ENCODE results near the gene GLRX. TPM values are rescaled to one million over a fixed set of nuclear protein-coding genes. Genes with fewer than 3 reads are reported as not detected.

GLRX gene
- total RNA-seq, 1 donor from 2014 or later, result 18.3 TPM

GRCh38 chr5:95808013-95808685 is 14.4 kb downstream of the GLRX start:
- Mint-ChIP-seq H3K36me3 (ENCODE audit: low read depth) (peaks cover 5% of the 10 kb centered on the region), H3K27me3 (ENCODE audit: low read depth) (no peaks in the 10 kb centered on the region), H3K4me1 (ENCODE audit: low read depth) (peaks cover 53% of the 10 kb centered on the region), H3K27ac (ENCODE audit: unreplicated experiment) (peak overlapping the region; percentile 84), H3K9me3 (ENCODE audit: low read depth) (peaks cover 10% of the 10 kb centered on the region), H3K4me3 (ENCODE audit: unreplicated experiment) (peak overlapping the region; percentile 22)
- TF ChIP-seq CTCF (IDR thresholded peaks at IDR 0.05), result no peak
- DNase-seq (ENCODE audit: low spot score), result no peak

GRCh38 chr5:95806687-95807086 is 15.8 kb downstream of the GLRX start:
- DNase-seq (ENCODE audit: low spot score), result no peak
- Mint-ChIP-seq H3K4me3 (ENCODE audit: unreplicated experiment) (no peak overlapping the region), H3K4me1 (ENCODE audit: low read depth) (peaks cover 49% of the 10 kb centered on the region), H3K27me3 (ENCODE audit: low read depth) (no peaks in the 10 kb centered on the region), H3K36me3 (ENCODE audit: low read depth) (peaks cover 4% of the 10 kb centered on the region), H3K9me3 (ENCODE audit: low read depth) (peaks cover 10% of the 10 kb centered on the region), H3K27ac (ENCODE audit: unreplicated experiment) (no peak overlapping the region)
- no peak for TF ChIP-seq CTCF (IDR thresholded peaks at IDR 0.05)

GRCh38 chr5:95804736-95805539 is 17.6 kb downstream of the GLRX start:
- no peak for DNase-seq (ENCODE audit: low spot score)
- H3K27me3 Mint-ChIP-seq (ENCODE audit: low read depth), result no peaks in the 10 kb centered on the region

DNA sequence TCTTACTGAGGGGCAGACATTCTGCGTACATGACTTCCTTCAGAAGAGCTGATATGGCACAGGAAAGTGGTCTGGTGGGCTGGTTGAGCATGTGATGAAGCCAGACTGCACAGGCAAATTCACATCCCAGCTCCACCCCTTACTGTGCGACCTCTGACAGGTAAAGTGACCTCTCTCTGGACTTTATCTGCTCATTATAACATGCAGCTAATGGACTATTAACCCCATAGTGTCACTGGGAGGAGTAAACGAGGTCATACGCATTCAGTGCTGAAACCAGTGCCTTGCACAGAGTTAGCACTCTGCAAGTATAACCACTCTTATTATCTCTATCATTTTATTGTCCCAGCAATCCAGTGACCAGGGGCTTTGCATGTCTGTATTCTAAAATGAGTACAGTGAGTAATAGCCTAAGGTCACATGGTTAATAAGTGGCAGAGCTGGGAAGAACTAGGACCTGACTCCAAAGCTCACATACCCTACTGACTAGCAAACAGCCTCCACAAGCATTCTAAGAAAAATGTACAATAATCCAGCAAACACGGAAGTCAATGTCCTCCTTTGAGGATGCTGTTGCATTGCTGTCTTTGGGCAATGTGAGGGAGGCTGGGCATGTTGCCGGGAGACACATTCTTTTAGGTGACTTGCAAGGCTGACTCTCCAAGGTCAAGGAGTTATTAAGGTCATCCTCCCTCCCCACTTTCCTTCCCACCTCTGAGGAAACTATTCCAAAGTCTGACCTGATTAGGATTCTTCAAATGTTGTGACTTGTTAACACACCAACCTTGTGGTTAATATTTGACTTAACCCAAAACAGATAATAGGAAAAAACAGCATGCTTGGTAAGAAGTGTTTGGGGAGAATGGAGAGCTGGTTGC is 19.0 kb downstream of the GLRX start:
- Mint-ChIP-seq H3K9me3 (ENCODE audit: low read depth) (peaks cover 10% of the 10 kb centered on the region), H3K27ac (ENCODE audit: unreplicated experiment) (peak overlapping the region; percentile 8), H3K36me3 (ENCODE audit: low read depth) (peaks cover 6% of the 10 kb centered on the region), H3K4me1 (ENCODE audit: low read depth) (peaks cover 23% of the 10 kb centered on the region), H3K4me3 (ENCODE audit: unreplicated experiment) (no peak overlapping the region), H3K27me3 (ENCODE audit: low read depth) (no peaks in the 10 kb centered on the region)
- DNase-seq (ENCODE audit: low spot score), result no peak
- no peak for TF ChIP-seq CTCF (IDR thresholded peaks at IDR 0.05)

More at GRCh38 chr5:95804736-95805539, 17.6 kb downstream of the GLRX start:
- Mint-ChIP-seq H3K4me1 (ENCODE audit: low read depth) (peaks cover 37% of the 10 kb centered on the region), H3K27ac (ENCODE audit: unreplicated experiment) (no peak overlapping the region), H3K9me3 (ENCODE audit: low read depth) (peaks cover 10% of the 10 kb centered on the region), H3K4me3 (ENCODE audit: unreplicated experiment) (no peak overlapping the region), H3K36me3 (ENCODE audit: low read depth) (peaks cover 6% of the 10 kb centered on the region)
- TF ChIP-seq CTCF (IDR thresholded peaks at IDR 0.05), result no peak

DNA sequence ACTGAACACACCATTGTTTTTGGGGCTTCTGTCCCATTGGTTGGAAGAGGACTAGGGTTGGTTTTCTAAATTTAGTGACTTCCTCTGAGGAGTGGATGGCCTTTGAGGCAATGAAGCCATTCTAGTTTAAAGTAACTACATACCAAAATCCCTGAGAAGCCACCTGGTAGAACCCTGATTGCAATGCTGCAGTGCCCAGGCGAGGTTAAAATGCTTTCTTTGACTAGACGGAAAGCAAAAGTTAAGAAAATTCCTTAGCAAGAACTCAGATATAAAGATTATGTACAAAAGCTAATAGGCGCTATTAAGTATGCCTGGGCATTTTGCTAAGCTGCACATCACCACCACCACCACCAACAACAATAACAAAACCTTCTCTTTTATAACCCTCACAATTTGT is 20.6 kb downstream of the GLRX start:
- Mint-ChIP-seq H3K27ac (ENCODE audit: unreplicated experiment) (no peak overlapping the region), H3K27me3 (ENCODE audit: low read depth) (no peaks in the 10 kb centered on the region), H3K4me1 (ENCODE audit: low read depth) (peaks cover 18% of the 10 kb centered on the region), H3K9me3 (ENCODE audit: low read depth) (peaks cover 10% of the 10 kb centered on the region), H3K36me3 (ENCODE audit: low read depth) (peaks cover 8% of the 10 kb centered on the region), H3K4me3 (ENCODE audit: unreplicated experiment) (no peak overlapping the region)
- no peak for TF ChIP-seq CTCF (IDR thresholded peaks at IDR 0.05)
- DNase-seq (ENCODE audit: low spot score), result no peak

Measured in chondrocyte (in vitro differentiated cells).